ENCODE results near the gene CORO2B. TPM values are rescaled to one million over a fixed set of nuclear protein-coding genes. Genes with fewer than 3 reads are reported as not detected.

The CORO2B gene
- total and polyA plus RNA-seq, 2 of the 13 experiments (the other 11 are each of a cell fraction or from before 2014, with no cell fraction given): 0.35 to 0.63 TPM

GRCh38 chr15:68593341-68593740, 14.5 kb downstream of the CORO2B start:
- no TSS peak for BruUV-seq (replicated peaks)
- POLR2A ChIA-PET: no interaction called here
- Histone ChIP-seq H2AFZ (ENCODE audit: low read length) (no peak overlapping the region), H3K79me2 (ENCODE audit: insufficient read depth, low read length) (no peaks in the 10 kb centered on the region), H3K27me3 (ENCODE audit: control insufficient read depth in 1 of 2, insufficient read depth in 2 of 2, low read length in 2 of 2) (peaks cover 4 to 21% of the 10 kb centered on the region in 2 experiments; a peak in 3 of 5 replicates), H3K9ac (ENCODE audit: insufficient read depth, low read depth, low read length) (no peak overlapping the region), H3K27ac (ENCODE audit: extremely low read length, insufficient read depth, low read length) (no peak overlapping the region), H3K9me3 (ENCODE audit: low read length) (no peaks in the 10 kb centered on the region), H3K4me2 (ENCODE audit: low read depth, low read length) (no peak overlapping the region), H4K20me1 (ENCODE audit: insufficient read depth, low read length) (no peaks in the 10 kb centered on the region), H3K36me3 (replicated peaks in 1 of 2; ENCODE audit: control insufficient read depth in 1 of 2, insufficient read depth in 2 of 2, low read length in 2 of 2) (no peaks in the 10 kb centered on the region), H3K4me3 (replicated peaks in 1 of 3; ENCODE audit: insufficient read depth in 1 of 3, low read depth in 2 of 3, low read length in 3 of 3) (no peak overlapping the region), H3K4me1 (ENCODE audit: insufficient read depth, low read length) (peaks cover 9% of the 10 kb centered on the region; the same call in 1 of the 2 replicates)
- WGBS (ENCODE audit: low lambda C conversion rate): 11% methylated on average over 1 of the region's 1 CpG
- FAIRE-seq (no peak), ATAC-seq (no peak), DNase-seq (ENCODE audit: low spot score) (no peak)
- TF ChIP-seq FOSL1 (CRISPR knock-in tag; IDR thresholded peaks at IDR 0.05; ENCODE audit: borderline replicate concordance): no peak
- no peak for TF ChIP-seq ZNF10 (CRISPR knock-in tag; IDR thresholded peaks at IDR 0.05; ENCODE audit: borderline replicate concordance, low read depth)
- no peak for TF ChIP-seq TOE1 (CRISPR knock-in tag; IDR thresholded peaks at IDR 0.05)
- TF ChIP-seq ZNF33A (CRISPR knock-in tag; IDR thresholded peaks at IDR 0.05; ENCODE audit: borderline replicate concordance): no peak
- no peak for TF ChIP-seq MATR3 (CRISPR knock-in tag; IDR thresholded peaks at IDR 0.05)
- TF ChIP-seq KAT2B (IDR thresholded peaks at IDR 0.05; ENCODE audit: borderline replicate concordance, low read depth, low read length): no peak
- no peak for TF ChIP-seq FIP1L1 (IDR thresholded peaks at IDR 0.05; ENCODE audit: borderline replicate concordance, insufficient read depth, low read depth, low read length)
- no peak for TF ChIP-seq ZNF549 (CRISPR knock-in tag; IDR thresholded peaks at IDR 0.05)
- TF ChIP-seq TMF1 (CRISPR knock-in tag; IDR thresholded peaks at IDR 0.05; ENCODE audit: low read depth): no peak
- TF ChIP-seq, protein P1, sequence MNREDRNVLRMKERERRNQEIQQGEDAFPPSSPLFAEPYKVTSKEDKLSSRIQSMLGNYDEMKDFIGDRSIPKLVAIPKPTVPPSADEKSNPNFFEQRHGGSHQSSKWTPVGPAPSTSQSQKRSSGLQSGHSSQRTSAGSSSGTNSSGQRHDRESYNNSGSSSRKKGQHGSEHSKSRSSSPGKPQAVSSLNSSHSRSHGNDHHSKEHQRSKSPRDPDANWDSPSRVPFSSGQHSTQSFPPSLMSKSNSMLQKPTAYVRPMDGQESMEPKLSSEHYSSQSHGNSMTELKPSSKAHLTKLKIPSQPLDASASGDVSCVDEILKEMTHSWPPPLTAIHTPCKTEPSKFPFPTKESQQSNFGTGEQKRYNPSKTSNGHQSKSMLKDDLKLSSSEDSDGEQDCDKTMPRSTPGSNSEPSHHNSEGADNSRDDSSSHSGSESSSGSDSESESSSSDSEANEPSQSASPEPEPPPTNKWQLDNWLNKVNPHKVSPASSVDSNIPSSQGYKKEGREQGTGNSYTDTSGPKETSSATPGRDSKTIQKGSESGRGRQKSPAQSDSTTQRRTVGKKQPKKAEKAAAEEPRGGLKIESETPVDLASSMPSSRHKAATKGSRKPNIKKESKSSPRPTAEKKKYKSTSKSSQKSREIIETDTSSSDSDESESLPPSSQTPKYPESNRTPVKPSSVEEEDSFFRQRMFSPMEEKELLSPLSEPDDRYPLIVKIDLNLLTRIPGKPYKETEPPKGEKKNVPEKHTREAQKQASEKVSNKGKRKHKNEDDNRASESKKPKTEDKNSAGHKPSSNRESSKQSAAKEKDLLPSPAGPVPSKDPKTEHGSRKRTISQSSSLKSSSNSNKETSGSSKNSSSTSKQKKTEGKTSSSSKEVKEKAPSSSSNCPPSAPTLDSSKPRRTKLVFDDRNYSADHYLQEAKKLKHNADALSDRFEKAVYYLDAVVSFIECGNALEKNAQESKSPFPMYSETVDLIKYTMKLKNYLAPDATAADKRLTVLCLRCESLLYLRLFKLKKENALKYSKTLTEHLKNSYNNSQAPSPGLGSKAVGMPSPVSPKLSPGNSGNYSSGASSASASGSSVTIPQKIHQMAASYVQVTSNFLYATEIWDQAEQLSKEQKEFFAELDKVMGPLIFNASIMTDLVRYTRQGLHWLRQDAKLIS (CRISPR knock-in tag; IDR thresholded peaks at IDR 0.05): no peak
- TF ChIP-seq SRY (CRISPR knock-in tag; IDR thresholded peaks at IDR 0.05): no peak
- TF ChIP-seq WIZ (CRISPR knock-in tag; IDR thresholded peaks at IDR 0.05): no peak
- no peak for TF ChIP-seq ZNF883 (CRISPR knock-in tag; IDR thresholded peaks at IDR 0.05; ENCODE audit: not compliant biosample characterization)
- no peak for TF ChIP-seq HMG20B (CRISPR knock-in tag; conservative IDR thresholded peaks at IDR 0.05)
- no peak for TF ChIP-seq THAP11 (CRISPR knock-in tag; IDR thresholded peaks at IDR 0.05)
- no peak for TF ChIP-seq ZNF790 (CRISPR knock-in tag; IDR thresholded peaks at IDR 0.05; ENCODE audit: borderline replicate concordance)
- intact Hi-C loops (cut with micrococcal nuclease; ENCODE audit: unreplicated experiment): no loop called here
- in situ Hi-C loops (cut with HindIII; ENCODE audit: extremely low pct_ligation_motif_present, low pct_unique_long_range_greater_than_20kb): no loop called here
- CTCF ChIA-PET (ENCODE audit: low intra/inter-chr PET ratio, low total read pairs): no interaction called here

Data from HepG2 (cell line).